Loucy (cell line): ENCODE measurements around the gene BMP6.

Source experiments
- H2AFZ ChIP-seq: fragments of 200-600 bp; sonication (generic); 2 replicates; pipeline ENCODE4 v1.6.0; 2016; ENCODE audit warnings: antibody characterized with exemption, mild to moderate bottlenecking, low read length, moderate library complexity
- H3F3A ChIP-seq: fragments of 200-600 bp; 2 replicates; pipeline ENCODE4 v1.6.0; 2016; ENCODE audit warnings: antibody characterized with exemption, low read depth, mild to moderate bottlenecking
- H3K27me3 ChIP-seq: fragments of 200-600 bp; sonication (generic); 2 replicates; pipeline ENCODE4 v1.6.1; 2014; ENCODE audit warnings: low read length, mild to moderate bottlenecking; ENCODE audit not compliant: insufficient read depth, poor library complexity, severe bottlenecking
- H3K36me3 ChIP-seq: fragments of 200-600 bp; sonication (generic); 2 replicates; pipeline ENCODE4 v1.6.1; 2016; ENCODE audit warnings: low read length; ENCODE audit not compliant: insufficient read depth
- H3K4me1 ChIP-seq: fragments of 200-600 bp; sonication (generic); 2 replicates; pipeline ENCODE4 v1.5.1; 2014; ENCODE audit warnings: low read length, mild to moderate bottlenecking; ENCODE audit not compliant: insufficient read depth, poor library complexity, severe bottlenecking
- H3K4me2 ChIP-seq: fragments of 200-600 bp; sonication (generic); 2 replicates; pipeline ENCODE4 v1.6.0; 2014; ENCODE audit warnings: antibody characterized with exemption, low read length, low read depth, mild to moderate bottlenecking; ENCODE audit not compliant: poor library complexity, severe bottlenecking
- H3K4me3 ChIP-seq: fragments of 200-600 bp; sonication (generic); 2 replicates; pipeline ENCODE4 v1.5.1; 2014; ENCODE audit warnings: low read length, mild to moderate bottlenecking, mixed read lengths; ENCODE audit not compliant: poor library complexity, severe bottlenecking
- H3K79me2 ChIP-seq: fragments of 200-600 bp; sonication (generic); 2 replicates; pipeline ENCODE4 v1.6.1; 2014; ENCODE audit warnings: low read length; ENCODE audit not compliant: insufficient read depth
- H3K9ac ChIP-seq: fragments of 200-600 bp; sonication (generic); 2 replicates; pipeline ENCODE4 v1.6.0; 2014; ENCODE audit warnings: mild to moderate bottlenecking, low read depth, low read length, moderate library complexity; ENCODE audit not compliant: poor library complexity, severe bottlenecking
- H3K9me2 ChIP-seq: fragments of 200-600 bp; sonication (generic); replicated peaks from 2 replicates; pipeline ENCODE4 v1.6.1; 2016; ENCODE audit warnings: low read depth, low read length, mixed read lengths
- H3K9me3 ChIP-seq: fragments of 200-600 bp; sonication (generic); 2 replicates; pipeline ENCODE4 v1.6.1; 2014; ENCODE audit warnings: mild to moderate bottlenecking, antibody characterized with exemption, low read length, low read depth; ENCODE audit not compliant: insufficient read depth
- H4K20me1 ChIP-seq: fragments of 200-600 bp; sonication (generic); 2 replicates; pipeline ENCODE4 v1.6.0; 2014; ENCODE audit warnings: antibody characterized with exemption, low read length, mild to moderate bottlenecking; ENCODE audit not compliant: insufficient read depth, poor library complexity, severe bottlenecking
- CTCF ChIP-seq: fragments of 200-600 bp; sonication (generic); conservative IDR thresholded peaks from 2 replicates; pipeline ENCODE4 v1.5.1; 2014; ENCODE audit warnings: mild to moderate bottlenecking, antibody characterized with exemption, low read length
- EZH2phosphoT487 ChIP-seq: fragments of 200-600 bp; IDR thresholded peaks from 2 replicates; pipeline ENCODE4 v1.6.1; 2018; ENCODE audit warnings: antibody characterized with exemption, mild to moderate bottlenecking, moderate library complexity, borderline replicate concordance

The BMP6 gene

GRCh38 chr6:7681449-7681848, 44.5 kb upstream of the BMP6 start:
- no peaks in the 10 kb centered on the region for H4K20me1 ChIP-seq
- no peak overlapping the region for H3K9ac ChIP-seq
- no peak overlapping the region for H3K4me3 ChIP-seq
- TF ChIP-seq EZH2phosphoT487 (no peak), CTCF (no peak)
- no peak overlapping the region for H2AFZ ChIP-seq
- no peaks in the 10 kb centered on the region for H3K36me3 ChIP-seq
- no peaks in the 10 kb centered on the region for H3K4me1 ChIP-seq
- H3K27me3 ChIP-seq = no peaks in the 10 kb centered on the region
- no peaks in the 10 kb centered on the region for H3K9me3 ChIP-seq
- no peaks in the 10 kb centered on the region for H3F3A ChIP-seq
- no peak overlapping the region for H3K4me2 ChIP-seq
- H3K79me2 ChIP-seq = no peaks in the 10 kb centered on the region
- no peaks in the 10 kb centered on the region for H3K9me2 ChIP-seq

- no peaks in the 10 kb centered on the region for H3K79me2 ChIP-seq
- no peaks in the 10 kb centered on the region for H3K36me3 ChIP-seq
- H3K4me3 ChIP-seq = no peak overlapping the region
- H3K4me1 ChIP-seq = no peaks in the 10 kb centered on the region
- H3K9me3 ChIP-seq = no peaks in the 10 kb centered on the region
- H3F3A ChIP-seq = no peaks in the 10 kb centered on the region
- H2AFZ ChIP-seq = no peak overlapping the region
- no peak for TF ChIP-seq EZH2phosphoT487
- no peak for TF ChIP-seq CTCF
- no peaks in the 10 kb centered on the region for H3K9me2 ChIP-seq
- no peaks in the 10 kb centered on the region for H3K27me3 ChIP-seq
- no peak overlapping the region for H3K4me2 ChIP-seq
- H4K20me1 ChIP-seq = no peaks in the 10 kb centered on the region
- no peak overlapping the region for H3K9ac ChIP-seq
Observed at GRCh38 chr6:7684076-7684475, 41.8 kb upstream of the BMP6 start.

GRCh38 chr6:7684843-7685242, 41.1 kb upstream of the BMP6 start:
- Histone ChIP-seq H3K9ac (no peak overlapping the region), H4K20me1 (no peaks in the 10 kb centered on the region), H3K4me1 (no peaks in the 10 kb centered on the region), H3K36me3 (no peaks in the 10 kb centered on the region), H3K9me3 (no peaks in the 10 kb centered on the region), H3K27me3 (no peaks in the 10 kb centered on the region), H3F3A (no peaks in the 10 kb centered on the region), H3K79me2 (no peaks in the 10 kb centered on the region), H3K4me3 (no peak overlapping the region), H2AFZ (no peak overlapping the region), H3K9me2 (no peaks in the 10 kb centered on the region), H3K4me2 (no peak overlapping the region)
- TF ChIP-seq CTCF (no peak), EZH2phosphoT487 (no peak)
